Measurements from ENCODE around the gene HTD2. TPM values are rescaled to one million over a fixed set of nuclear protein-coding genes. Genes with fewer than 3 reads are reported as not detected.
A peak's percentile ranks its signal among the peaks of the same experiment; 100 is the strongest.

HTD2 gene
- polyA plus RNA-seq, 1 of the 3 experiments (the other 2 are of a cell fraction): 3.0 TPM

DNA sequence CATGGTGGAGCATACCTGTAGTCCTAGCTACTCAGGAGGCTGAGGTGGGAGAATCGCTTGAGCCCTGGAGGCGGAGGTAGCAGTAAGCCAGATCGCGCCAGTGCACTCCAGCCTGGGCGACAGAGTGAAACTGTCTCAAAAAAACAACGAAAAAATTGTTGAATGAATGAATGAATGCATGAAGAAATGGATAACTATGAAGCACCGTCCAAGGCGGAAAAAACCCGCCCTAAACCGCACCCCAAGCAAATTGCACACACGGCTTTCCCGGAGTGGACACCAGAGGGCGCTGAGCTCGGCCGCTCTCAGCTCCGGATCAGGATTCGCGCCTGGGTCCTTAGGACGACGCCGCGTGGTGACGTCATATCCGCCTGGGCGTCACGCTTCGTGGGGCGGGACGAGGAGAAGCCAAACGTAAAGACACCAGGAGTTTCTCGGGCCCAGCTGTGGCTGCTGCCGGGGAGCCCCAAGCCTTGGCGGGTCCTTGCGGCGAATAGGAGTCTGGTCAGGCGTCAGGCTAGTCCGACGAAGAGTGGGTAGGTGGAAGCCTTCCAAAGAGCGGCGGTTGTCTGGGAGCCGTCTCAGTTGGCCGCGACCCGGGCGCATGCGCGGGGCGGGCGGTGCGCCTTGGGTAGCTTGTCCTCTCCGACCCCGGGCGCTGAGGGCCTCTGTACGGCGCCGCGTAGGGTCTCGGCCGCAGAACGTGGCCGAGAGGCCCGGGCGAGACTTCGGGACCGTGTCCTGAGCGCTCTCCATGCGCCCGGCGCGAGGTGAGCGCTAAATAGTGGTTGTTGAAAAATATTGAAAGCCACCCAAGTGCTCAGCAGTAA, at the start of gene HTD2, which contains the start of gene RPP14 (continued):
- peak; percentile 86 for TF ChIP-seq GABPA (IDR thresholded peaks at IDR 0.05; ENCODE audit: low read depth)
- TF ChIP-seq, protein P1, sequence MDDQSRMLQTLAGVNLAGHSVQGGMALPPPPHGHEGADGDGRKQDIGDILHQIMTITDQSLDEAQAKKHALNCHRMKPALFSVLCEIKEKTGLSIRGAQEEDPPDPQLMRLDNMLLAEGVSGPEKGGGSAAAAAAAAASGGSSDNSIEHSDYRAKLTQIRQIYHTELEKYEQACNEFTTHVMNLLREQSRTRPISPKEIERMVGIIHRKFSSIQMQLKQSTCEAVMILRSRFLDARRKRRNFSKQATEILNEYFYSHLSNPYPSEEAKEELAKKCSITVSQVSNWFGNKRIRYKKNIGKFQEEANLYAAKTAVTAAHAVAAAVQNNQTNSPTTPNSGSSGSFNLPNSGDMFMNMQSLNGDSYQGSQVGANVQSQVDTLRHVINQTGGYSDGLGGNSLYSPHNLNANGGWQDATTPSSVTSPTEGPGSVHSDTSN (IDR thresholded peaks at IDR 0.05): no peak
- TF ChIP-seq, protein P2, sequence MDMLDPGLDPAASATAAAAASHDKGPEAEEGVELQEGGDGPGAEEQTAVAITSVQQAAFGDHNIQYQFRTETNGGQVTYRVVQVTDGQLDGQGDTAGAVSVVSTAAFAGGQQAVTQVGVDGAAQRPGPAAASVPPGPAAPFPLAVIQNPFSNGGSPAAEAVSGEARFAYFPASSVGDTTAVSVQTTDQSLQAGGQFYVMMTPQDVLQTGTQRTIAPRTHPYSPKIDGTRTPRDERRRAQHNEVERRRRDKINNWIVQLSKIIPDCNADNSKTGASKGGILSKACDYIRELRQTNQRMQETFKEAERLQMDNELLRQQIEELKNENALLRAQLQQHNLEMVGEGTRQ (IDR thresholded peaks at IDR 0.05; ENCODE audit: borderline replicate concordance, low read depth, low read length): peak; percentile 5; the same call in 1 of the 2 replicates
- TF ChIP-seq POLR2AphosphoS5 (IDR thresholded peaks at IDR 0.05; ENCODE audit: low read depth, low read length): peak; percentile 87
- peak; percentile 51; the same call in 1 of the 2 replicates for TF ChIP-seq MXI1 (IDR thresholded peaks at IDR 0.05; ENCODE audit: low read depth, low read length)
- peak; percentile 70 for TF ChIP-seq CHD2 (IDR thresholded peaks at IDR 0.05; ENCODE audit: low read length, partially characterized antibody)
- no peak for TF ChIP-seq MEF2A (IDR thresholded peaks at IDR 0.05; ENCODE audit: borderline replicate concordance, low read depth)
- TF ChIP-seq IRF3 (IDR thresholded peaks at IDR 0.05; ENCODE audit: low read depth, low read length): no peak
- TF ChIP-seq NRF1 (IDR thresholded peaks at IDR 0.05; ENCODE audit: low read depth, low read length): peak; percentile 90

DNA sequence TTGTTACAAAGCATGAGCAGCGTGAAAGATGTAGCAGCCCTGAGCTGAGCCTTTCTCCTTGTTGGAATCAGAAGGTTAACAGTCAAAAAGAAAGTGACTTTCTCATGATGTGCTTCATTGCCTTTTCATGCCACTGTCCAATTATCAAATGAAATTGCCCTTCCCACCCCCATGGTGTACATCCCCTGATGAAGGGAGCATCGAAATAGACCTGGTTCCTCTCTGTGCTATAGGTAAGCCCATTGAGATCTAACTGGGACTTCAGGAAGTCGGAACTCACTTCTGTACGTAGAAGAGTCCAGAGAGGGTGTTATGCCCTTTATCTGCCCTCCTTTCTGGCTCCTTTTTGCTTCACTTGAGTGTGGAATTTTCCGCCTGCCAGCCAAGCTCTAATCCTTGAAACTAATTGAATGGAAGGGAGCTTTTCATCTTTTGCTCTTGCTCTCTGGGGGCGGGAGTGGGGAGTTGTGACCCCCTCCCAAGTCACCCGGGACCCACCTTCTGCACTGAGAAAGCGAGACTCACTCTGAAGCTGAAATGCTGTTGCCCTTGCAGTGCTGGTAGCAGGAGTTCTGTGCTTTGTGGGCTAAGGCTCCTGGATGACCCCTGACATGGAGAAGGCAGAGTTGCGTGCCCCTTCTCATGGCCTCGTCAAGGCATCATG, 47.8 kb upstream of the HTD2 start:
- Histone ChIP-seq H3K36me3 (replicated peaks in 1 of 2; ENCODE audit: control insufficient read depth in 1 of 2, insufficient read depth in 2 of 2, low read length in 1 of 2) (no peaks in the 10 kb centered on the region), H3K4me3 (ENCODE audit: low read depth in 2 of 2, low read length in 1 of 2) (no peak overlapping the region), H3K27me3 (ENCODE audit: insufficient read depth) (no peaks in the 10 kb centered on the region), H3K4me1 (ENCODE audit: control insufficient read depth in 1 of 2, insufficient read depth in 2 of 2, low read depth in 1 of 2, low read length in 1 of 2) (peaks cover 0 to 13% of the 10 kb centered on the region in 2 experiments; a peak in 2 of 4 replicates), H3K9ac (no peak overlapping the region), H3F3A (replicated peaks; ENCODE audit: insufficient read depth) (peaks cover 5% of the 10 kb centered on the region), H3K9me2 (no peaks in the 10 kb centered on the region), H3K27ac (ENCODE audit: low read depth in 2 of 2, low read length in 1 of 2) (no peak overlapping the region), H3K4me2 (no peak overlapping the region), H2AFZ (ENCODE audit: low read depth) (no peak overlapping the region), H4K20me1 (ENCODE audit: insufficient read depth) (no peaks in the 10 kb centered on the region), H3K9me3 (no peaks in the 10 kb centered on the region), H3K79me2 (ENCODE audit: insufficient read depth) (no peaks in the 10 kb centered on the region)
- TF ChIP-seq SMC3 (IDR thresholded peaks at IDR 0.05; ENCODE audit: low read depth, low read length): no peak
- TF ChIP-seq TCF12 (IDR thresholded peaks at IDR 0.05): no peak
- no peak for TF ChIP-seq EP300 (IDR thresholded peaks at IDR 0.05; ENCODE audit: borderline replicate concordance in 1 of 2, low read depth in 1 of 2, low read length in 1 of 2)
- TF ChIP-seq CHD2 (IDR thresholded peaks at IDR 0.05; ENCODE audit: low read length, partially characterized antibody): no peak
- no peak for DNase-seq
- 87% methylated on average over 10 of the region's 10 CpGs for WGBS (ENCODE audit: low lambda C conversion rate)
- ChIA-PET POLR2A (no interaction called here), CTCF (no interaction called here)
